D721Med (cell line): ENCODE results near the gene COL15A1.

ENCODE experiments used
- DNase-seq: peaks from one replicate; pipeline ENCODE4 v3.0.0; 2011; ENCODE audit warnings: low spot score; ENCODE audit not compliant: insufficient read length
- FAIRE-seq: peaks from 2 replicates; lab custom pipeline; 2011; peaks lifted over from hg19 to GRCh38; lab: Jason Lieb, UNC
- TF ChIP-seq, protein P1 (sequence below): IDR thresholded peaks from 2 replicates; pipeline ENCODE4 v1.5.1; 2012; ENCODE audit warnings: mild to moderate bottlenecking, control low read depth; ENCODE audit not compliant: insufficient read depth; ENCODE audit errors: missing control alignments

Gene COL15A1

DNA sequence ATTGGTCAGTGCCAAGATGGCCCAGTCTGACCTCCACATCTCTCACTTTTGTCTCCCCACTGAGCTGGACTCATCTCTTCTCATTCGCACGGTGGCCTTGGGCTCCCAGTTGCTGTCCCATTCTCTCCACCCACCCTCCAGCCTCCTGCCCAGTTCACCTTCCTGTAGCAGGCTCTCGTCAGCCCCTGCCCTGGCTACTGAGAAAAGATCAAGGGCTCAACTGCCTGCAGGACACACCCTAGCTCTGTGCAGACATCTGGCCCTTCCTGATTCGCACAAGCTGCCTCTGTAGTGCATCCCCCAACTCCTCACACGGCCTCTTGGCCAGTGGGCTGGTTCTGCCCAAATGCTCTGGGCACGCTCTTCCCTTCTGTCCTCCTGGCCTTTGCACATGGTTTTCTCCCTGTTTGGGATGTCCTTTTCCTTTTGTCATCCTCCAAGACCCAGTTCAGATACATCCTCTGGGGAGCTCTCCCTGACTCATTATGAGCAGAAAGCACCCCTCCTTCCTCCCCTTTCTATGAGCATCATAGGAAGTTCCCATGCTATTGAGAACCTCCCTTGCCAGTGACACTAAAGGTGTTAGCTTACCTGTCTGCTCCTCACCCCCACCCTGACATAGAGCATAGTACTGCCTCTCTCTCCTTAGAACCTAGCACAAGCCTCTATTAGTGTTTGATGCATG lies 82.7 kb downstream of the COL15A1 start:
- DNase-seq (no peak), FAIRE-seq (no peak)
- TF ChIP-seq, protein P1, sequence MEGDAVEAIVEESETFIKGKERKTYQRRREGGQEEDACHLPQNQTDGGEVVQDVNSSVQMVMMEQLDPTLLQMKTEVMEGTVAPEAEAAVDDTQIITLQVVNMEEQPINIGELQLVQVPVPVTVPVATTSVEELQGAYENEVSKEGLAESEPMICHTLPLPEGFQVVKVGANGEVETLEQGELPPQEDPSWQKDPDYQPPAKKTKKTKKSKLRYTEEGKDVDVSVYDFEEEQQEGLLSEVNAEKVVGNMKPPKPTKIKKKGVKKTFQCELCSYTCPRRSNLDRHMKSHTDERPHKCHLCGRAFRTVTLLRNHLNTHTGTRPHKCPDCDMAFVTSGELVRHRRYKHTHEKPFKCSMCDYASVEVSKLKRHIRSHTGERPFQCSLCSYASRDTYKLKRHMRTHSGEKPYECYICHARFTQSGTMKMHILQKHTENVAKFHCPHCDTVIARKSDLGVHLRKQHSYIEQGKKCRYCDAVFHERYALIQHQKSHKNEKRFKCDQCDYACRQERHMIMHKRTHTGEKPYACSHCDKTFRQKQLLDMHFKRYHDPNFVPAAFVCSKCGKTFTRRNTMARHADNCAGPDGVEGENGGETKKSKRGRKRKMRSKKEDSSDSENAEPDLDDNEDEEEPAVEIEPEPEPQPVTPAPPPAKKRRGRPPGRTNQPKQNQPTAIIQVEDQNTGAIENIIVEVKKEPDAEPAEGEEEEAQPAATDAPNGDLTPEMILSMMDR = no peak

DNA sequence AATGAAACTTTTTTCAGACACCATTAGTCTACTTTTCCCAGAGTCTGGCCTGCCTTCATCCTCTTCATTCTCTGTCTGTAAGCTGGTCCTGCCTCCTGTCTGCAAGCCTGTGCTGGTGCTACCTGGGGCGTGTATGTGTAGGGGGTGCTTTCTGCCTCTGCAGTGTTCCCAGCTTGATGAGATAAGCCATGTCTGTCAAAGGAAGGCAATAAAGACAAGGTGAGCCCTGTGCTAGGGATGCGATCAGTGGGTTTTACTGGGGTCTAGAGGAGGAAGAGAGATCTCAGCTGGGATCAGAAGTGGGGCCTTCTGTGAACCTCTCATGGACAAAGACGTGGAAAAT lies 83.2 kb downstream of the COL15A1 start:
- TF ChIP-seq, protein P1 = no peak
- DNase-seq = no peak
- no peak for FAIRE-seq

DNA sequence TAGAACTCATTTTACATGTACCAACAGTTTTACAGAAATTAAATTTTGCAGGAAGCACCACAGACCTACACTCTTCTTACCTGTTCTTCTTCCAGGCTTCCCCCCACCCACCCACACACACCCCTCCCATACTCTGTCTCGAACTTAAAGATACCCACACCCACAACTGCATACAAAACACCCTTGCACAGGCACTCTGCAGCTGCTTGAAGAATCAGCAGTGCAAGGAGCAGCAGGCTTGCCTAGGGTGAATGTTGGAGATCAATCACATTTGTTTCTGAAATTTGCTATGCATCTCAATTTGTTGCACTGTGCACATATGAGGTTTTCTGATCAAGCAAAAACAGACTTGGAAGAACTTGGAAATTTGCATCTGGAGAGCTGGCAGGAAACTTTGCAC lies 83.7 kb downstream of the COL15A1 start:
- DNase-seq = no peak
- FAIRE-seq = no peak
- TF ChIP-seq, protein P1 = no peak

DNA sequence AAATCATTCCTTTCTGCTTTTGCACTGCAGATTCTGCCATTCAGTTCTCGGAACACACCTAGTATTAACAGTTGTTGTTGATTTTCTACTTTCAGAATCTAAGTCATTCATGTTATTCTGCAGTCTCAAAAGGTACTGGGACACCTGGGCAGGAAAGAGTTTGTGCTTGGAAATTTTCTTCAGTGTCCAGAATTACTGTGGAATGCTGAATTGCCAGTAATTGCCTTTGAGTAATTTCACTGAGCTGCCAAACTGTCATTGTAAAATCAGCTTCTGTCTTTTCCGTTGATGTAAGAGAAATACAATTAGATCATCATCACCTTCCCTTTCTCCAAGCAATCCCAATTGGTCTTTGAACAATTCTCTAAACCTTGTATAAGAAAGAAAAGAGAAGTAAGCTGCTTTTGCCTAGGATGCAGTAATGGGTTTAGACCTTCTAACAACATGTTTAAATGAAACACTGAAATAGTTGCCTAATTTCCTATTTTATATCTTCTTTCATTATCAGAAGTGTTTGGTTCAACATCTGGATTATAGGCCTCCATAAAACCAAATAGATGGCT lies 85.5 kb downstream of the COL15A1 start:
- no peak for DNase-seq
- no peak for FAIRE-seq
- TF ChIP-seq, protein P1 = no peak

DNA sequence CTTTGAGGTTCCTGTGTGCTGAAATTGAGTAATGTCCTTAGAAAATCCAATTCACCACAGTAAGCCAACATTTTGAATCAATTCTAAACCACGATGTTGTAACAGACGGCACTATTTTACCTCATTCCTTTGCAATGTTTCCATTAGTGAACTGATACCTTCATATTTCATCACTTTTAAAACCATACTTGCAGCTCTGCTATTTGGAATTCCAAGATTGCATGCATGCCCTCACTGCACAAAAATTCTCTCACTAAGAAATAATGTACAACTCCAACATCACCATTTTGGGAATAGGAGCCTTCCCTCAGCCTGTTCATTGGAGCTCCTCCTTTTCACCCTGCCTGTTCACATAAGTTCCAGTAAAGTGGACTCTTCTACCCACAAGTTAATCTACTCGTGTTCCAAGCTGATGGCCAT lies 86.4 kb downstream of the COL15A1 start:
- FAIRE-seq = no peak
- no peak for DNase-seq
- TF ChIP-seq, protein P1 = no peak

DNA sequence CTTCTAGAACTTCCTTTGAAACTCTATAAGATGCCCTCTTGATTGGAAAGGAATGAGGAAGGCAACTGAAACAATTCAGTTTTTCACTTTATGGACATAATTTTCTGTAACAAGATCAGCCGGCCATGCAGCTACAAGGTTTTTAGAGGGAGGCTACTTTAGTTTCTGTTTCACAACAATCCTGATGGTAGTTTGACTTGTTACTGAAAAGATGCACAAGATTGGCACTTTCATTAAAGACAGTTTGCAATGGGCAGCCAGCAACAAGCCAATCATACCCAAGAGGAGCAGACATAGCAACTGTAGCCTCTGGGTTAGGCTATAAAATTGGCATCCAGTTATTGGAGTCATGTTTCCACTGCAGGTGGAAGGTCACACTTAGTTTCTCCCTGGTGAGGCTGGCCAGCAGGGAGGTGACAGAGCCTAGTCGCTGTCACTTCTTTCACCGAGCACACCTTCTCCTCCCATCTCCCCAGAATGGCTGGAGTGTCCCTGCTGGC lies 87.0 kb downstream of the COL15A1 start:
- FAIRE-seq (no peak), DNase-seq (no peak)
- TF ChIP-seq, protein P1 = no peak

DNA sequence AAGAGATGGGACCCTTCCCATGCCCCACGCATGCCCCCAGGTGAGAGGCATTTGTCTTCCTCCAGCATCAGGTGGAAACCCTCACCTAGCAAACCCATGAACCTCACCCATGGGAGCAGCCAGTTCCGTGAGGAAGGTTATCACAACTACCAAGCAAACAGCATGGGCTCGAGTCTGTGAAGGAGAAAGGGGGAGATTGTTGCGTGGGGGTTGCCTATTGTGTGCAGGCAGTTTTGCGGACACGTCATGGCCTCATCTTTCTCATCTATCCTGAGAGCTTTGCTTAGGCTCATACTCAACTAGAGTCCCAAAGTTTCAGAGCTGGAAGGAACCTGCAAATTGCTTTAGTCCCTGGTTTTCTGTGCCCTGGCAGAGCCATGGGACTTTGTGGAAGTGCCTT lies 87.6 kb downstream of the COL15A1 start:
- DNase-seq (no peak), FAIRE-seq (no peak)
- TF ChIP-seq, protein P1 = no peak
